ENCODE results near the gene CD52. TPM values are rescaled to one million over a fixed set of nuclear protein-coding genes. Genes with fewer than 3 reads are reported as not detected.

CD52 gene
- total RNA-seq, 2 donors from 2014 or later = 4.9 to 5.8 TPM

DNA sequence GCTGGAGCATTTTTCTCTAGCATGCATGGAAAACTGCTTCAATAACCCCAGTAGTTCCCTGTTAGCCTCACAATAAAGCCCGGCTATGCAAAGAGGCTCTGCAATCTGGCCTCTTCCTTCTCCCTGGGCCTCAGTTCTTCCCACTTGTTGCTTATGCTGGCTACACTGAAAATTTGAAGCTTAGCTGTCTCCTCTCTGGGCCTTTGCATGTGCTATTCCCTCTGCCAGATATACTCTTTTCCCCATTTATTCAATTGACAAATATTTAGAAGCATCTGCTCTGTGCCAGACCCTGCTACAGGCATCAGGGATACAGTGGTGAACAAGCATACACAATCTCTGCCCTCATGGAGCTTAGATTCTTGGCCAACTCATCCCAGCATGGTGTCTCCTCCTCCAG is 20.9 kb downstream of the CD52 start:
- peaks cover 0 to 16% of the 10 kb centered on the region in 2 donors for H3K4me1 ChIP-seq
- TF ChIP-seq CTCF (IDR thresholded peaks at IDR 0.05) = no peak
- no peak for DNase-seq (ENCODE audit: low spot score)
- H3K27me3 ChIP-seq = no peaks in the 10 kb centered on the region
- no peak overlapping the region for H3K4me3 ChIP-seq
- no peaks in the 10 kb centered on the region for H3K9me3 ChIP-seq
- no peaks in the 10 kb centered on the region for H3K36me3 ChIP-seq
- H3K27ac ChIP-seq = no peak overlapping the region

GRCh38 chr1:26340047-26340481 is 22.3 kb downstream of the CD52 start:
- Histone ChIP-seq H3K27ac (no peak overlapping the region), H3K4me3 (no peak overlapping the region), H3K36me3 (no peaks in the 10 kb centered on the region), H3K27me3 (no peaks in the 10 kb centered on the region), H3K9me3 (no peaks in the 10 kb centered on the region), H3K4me1 (peaks cover 0 to 16% of the 10 kb centered on the region in 2 donors)
- DNase-seq (ENCODE audit: low spot score) = no peak
- no peak for TF ChIP-seq CTCF (IDR thresholded peaks at IDR 0.05)

DNA sequence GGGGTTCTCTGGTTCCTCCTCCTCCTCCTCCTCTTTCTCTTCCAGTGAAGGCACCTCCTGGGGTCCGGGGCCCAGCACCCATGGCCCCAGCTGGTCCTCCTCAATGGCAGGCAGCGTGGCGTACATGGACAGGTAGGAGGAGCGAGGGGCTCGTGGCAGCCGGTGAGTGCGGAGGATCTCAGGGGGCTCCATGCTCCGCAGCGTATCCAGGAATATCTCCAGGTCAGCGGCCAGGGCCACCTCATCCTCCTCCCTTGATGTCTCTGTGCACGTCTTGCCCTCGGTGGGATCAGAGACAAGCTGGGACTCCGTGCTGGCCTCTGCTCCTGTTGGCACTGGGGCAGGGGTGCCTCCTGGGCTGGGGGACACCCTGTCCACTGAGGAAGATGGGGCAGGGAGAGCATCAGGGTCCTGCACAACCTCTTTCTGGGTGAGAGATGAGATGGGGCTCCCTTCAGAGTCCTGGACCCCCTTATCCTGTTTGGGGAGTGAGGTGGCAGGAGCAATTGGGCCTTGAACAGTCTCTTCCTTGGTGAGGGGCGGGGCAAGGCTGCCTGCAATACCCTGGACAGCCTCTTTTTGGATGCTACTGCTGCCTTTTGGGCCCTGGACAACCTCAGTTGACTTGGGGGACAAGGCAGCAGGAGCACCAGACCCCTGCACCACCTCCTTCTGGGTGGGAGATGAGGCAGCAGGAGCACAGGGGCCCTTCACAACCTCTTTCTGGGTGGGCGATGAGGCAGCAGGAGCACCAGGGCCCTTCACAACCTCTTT is 26.6 kb downstream of the CD52 start:
- H3K4me3 ChIP-seq = no peak overlapping the region
- H3K27ac ChIP-seq = no peak overlapping the region
- no peaks in the 10 kb centered on the region for H3K36me3 ChIP-seq
- no peaks in the 10 kb centered on the region for H3K27me3 ChIP-seq
- TF ChIP-seq CTCF (IDR thresholded peaks at IDR 0.05) = no peak
- H3K9me3 ChIP-seq = no peaks in the 10 kb centered on the region
- no peaks in the 10 kb centered on the region for H3K4me1 ChIP-seq
- DNase-seq (ENCODE audit: low spot score) = no peak

- no peak for DNase-seq (ENCODE audit: low spot score)
- Histone ChIP-seq H3K36me3 (no peaks in the 10 kb centered on the region), H3K9me3 (no peaks in the 10 kb centered on the region), H3K27ac (no peak overlapping the region), H3K4me1 (no peaks in the 10 kb centered on the region), H3K27me3 (no peaks in the 10 kb centered on the region), H3K4me3 (no peak overlapping the region)
- no peak for TF ChIP-seq CTCF (IDR thresholded peaks at IDR 0.05)
Measured at GRCh38 chr1:26345718-26346117, 28.0 kb downstream of the CD52 start.

DNA sequence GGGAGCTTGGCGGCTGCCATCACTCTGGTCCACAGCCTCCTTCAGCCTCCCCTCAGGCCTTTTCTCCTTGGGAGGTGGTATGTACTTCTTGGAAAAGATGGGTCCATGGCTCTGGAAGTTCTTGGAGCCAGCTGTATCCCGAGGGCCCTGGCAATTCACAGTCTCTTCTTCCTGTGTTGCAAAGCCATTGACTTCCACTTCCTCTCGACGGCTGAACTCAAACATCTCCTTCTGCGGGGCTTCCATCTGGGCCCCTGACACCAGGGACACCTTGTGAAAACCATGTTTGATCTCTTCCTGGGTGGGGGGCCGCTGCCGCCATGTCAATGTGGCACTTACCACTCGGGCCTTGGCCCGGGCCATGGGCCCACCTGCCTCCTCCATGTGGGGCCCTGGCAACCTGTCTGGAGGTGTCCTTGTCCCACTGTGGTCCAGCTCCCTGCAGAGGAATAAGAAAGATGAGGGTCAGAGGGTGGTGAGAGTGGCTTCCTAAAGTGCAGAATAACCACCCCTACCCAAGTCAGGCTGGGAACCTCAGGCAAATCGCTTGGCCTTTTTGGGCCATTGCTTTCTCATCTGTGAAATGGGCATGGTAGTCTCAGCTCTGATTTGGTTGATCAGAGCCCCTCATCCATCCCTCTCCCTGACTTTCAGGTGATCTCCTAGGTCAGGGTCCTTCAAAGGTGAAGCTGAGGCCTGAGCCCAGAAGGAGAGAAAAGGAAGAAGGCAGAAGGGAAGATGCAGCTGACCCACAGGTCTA is 28.7 kb downstream of the CD52 start:
- no peaks in the 10 kb centered on the region for H3K9me3 ChIP-seq
- TF ChIP-seq CTCF (IDR thresholded peaks at IDR 0.05) = no peak
- no peaks in the 10 kb centered on the region for H3K4me1 ChIP-seq
- no peaks in the 10 kb centered on the region for H3K36me3 ChIP-seq
- H3K4me3 ChIP-seq = no peak overlapping the region
- no peaks in the 10 kb centered on the region for H3K27me3 ChIP-seq
- DNase-seq (ENCODE audit: low spot score) = no peak
- H3K27ac ChIP-seq = no peak overlapping the region
